HuH-7.5 (cell line): Measurements from ENCODE around the gene CDK14.

Experiments
- DNase-seq: peaks from one replicate; pipeline ENCODE4 v3.0.0; 2011; ENCODE audit warnings: low spot score

The CDK14 gene

GRCh38 chr7:90841759-90842429 is 245.8 kb downstream of the CDK14 start:
- no peak for DNase-seq

GRCh38 chr7:90842430-90842788 is 246.3 kb downstream of the CDK14 start:
- DNase-seq = no peak

- DNase-seq = no peak
These were observed 247.4 kb downstream of the CDK14 start for GRCh38 chr7:90843472-90843871.

- no peak for DNase-seq
These were observed 248.3 kb downstream of the CDK14 start for GRCh38 chr7:90844421-90844820.

GRCh38 chr7:90846192-90846591 is 250.1 kb downstream of the CDK14 start:
- no peak for DNase-seq

GRCh38 chr7:90850066-90850465 is 253.9 kb downstream of the CDK14 start:
- DNase-seq = no peak

GRCh38 chr7:90850471-90850870 is 254.3 kb downstream of the CDK14 start:
- DNase-seq = no peak

- no peak for DNase-seq
These were observed 257.1 kb downstream of the CDK14 start for GRCh38 chr7:90853205-90853604.

GRCh38 chr7:90856351-90857070 is 260.4 kb downstream of the CDK14 start:
- no peak for DNase-seq

- DNase-seq = no peak
These were observed 261.5 kb downstream of the CDK14 start for GRCh38 chr7:90857603-90858002.

GRCh38 chr7:90858546-90858945 is 262.4 kb downstream of the CDK14 start:
- DNase-seq = no peak

GRCh38 chr7:90859521-90859920 is 263.4 kb downstream of the CDK14 start:
- no peak for DNase-seq

GRCh38 chr7:90864088-90864487 is 268.0 kb downstream of the CDK14 start:
- no peak for DNase-seq

GRCh38 chr7:90869335-90869734 is 273.2 kb downstream of the CDK14 start:
- no peak for DNase-seq

- no peak for DNase-seq
These were observed 280.6 kb downstream of the CDK14 start for GRCh38 chr7:90876701-90877100.

GRCh38 chr7:90877201-90877600 is 281.1 kb downstream of the CDK14 start:
- DNase-seq = no peak

- no peak for DNase-seq
These were observed 283.8 kb downstream of the CDK14 start for GRCh38 chr7:90879924-90880323.

GRCh38 chr7:90886416-90886815 is 290.3 kb downstream of the CDK14 start:
- DNase-seq = no peak

GRCh38 chr7:90889210-90889609 is 293.1 kb downstream of the CDK14 start:
- no peak for DNase-seq

GRCh38 chr7:90889644-90890043 is 293.5 kb downstream of the CDK14 start:
- DNase-seq = no peak

GRCh38 chr7:90891529-90891928 is 295.4 kb downstream of the CDK14 start:
- no peak for DNase-seq

- no peak for DNase-seq
These were observed 296.1 kb downstream of the CDK14 start for GRCh38 chr7:90892213-90892612.

GRCh38 chr7:90894122-90894521 is 298.0 kb downstream of the CDK14 start:
- no peak for DNase-seq

GRCh38 chr7:90896458-90896857 is 300.3 kb downstream of the CDK14 start:
- DNase-seq = no peak
